GM18868 (cell line): ENCODE data around the gene FOXL1.

ENCODE experiments used
- ATAC-seq: cut with Tn5 transposase; IDR thresholded peaks from one replicate; pipeline ENCODE4 v1.9.1; 2021; ENCODE audit warnings: mild to moderate bottlenecking, moderate library complexity; ENCODE audit not compliant: unreplicated experiment

The FOXL1 gene

GRCh38 chr16:86598607-86599565 is 20.5 kb downstream of the FOXL1 start:
- no peak for ATAC-seq

GRCh38 chr16:86601356-86601755 is 23.0 kb downstream of the FOXL1 start:
- ATAC-seq, result no peak

DNA sequence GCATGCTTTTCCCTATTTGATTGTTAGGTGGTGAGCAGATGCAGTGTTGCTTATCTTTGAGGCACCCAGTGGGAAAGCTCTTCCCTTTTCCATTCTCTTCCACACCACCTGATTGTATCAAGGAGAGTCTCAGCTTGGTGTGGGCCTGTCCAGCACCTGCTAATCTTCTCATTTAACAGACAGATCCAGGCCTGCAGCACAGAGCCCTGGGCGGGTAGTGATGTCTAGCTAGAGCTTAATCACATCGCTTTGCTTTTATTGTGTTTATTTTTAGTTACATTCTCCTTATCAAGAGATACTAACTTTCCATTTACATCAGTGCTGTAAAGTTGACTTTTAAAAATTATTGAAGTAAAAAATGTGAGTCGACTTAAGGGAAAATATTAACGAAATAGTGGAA is 24.2 kb downstream of the FOXL1 start:
- no peak for ATAC-seq

GRCh38 chr16:86604436-86605193 is 26.3 kb downstream of the FOXL1 start:
- ATAC-seq, result no peak

DNA sequence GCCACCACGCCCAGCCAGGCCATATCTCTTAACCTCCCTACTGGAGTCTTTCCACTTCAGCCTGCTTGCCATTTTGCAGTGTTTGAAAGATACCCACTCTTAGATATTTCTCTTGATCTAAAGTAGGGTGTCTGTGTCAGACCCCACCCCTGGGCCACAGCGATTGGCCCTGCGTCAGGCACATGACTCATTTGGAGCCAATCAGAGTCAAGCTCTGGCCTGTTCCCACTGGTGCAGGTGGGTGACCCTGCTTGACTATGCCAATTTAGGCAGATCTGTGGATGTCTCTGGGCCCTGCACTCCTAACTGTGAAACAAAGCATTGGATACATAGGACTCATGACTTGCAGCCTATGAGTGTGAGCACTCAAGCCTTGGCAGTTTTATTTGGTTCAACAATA is 27.6 kb downstream of the FOXL1 start:
- ATAC-seq, result no peak

DNA sequence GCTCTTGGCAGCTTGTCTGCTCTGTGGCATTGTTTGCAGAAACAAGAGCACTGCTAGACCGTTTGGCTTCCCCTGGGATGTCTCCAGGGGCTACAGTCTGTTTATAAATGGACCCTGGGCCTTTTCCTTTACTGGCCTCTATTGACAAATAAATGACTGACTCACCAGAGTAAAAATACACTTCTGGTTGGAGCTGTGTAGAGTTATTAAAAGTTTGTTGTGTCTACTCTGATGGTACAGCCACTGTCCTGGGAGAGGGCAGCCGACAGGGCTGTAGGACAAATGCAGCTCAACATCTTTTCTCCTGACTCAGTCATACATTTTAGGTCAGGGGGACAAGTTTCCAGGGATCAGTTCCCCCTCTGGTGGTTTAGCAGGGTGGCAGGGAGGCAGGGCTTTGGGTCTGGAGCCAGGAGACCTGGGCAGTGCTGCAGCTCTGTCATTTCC is 30.0 kb downstream of the FOXL1 start:
- no peak for ATAC-seq

DNA sequence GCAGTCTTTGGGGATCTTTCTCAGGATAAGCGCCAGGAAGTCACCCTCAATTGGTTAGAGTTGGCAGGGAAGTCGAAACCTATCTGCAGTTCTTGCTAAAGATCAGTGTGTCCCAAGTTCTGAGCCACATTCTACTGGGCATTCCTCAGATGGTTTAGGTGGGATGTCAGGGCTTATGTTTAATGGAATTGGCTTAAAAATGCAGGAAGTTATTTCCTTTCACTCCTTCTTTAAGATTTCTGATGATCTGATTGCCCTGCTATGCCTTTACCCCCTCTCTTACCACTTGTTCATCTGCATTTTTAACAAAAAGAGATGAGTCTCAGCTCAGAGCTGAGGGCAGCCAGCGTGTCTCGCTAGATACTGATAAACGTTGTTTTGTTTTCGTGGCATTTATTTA is 30.8 kb downstream of the FOXL1 start:
- no peak for ATAC-seq

DNA sequence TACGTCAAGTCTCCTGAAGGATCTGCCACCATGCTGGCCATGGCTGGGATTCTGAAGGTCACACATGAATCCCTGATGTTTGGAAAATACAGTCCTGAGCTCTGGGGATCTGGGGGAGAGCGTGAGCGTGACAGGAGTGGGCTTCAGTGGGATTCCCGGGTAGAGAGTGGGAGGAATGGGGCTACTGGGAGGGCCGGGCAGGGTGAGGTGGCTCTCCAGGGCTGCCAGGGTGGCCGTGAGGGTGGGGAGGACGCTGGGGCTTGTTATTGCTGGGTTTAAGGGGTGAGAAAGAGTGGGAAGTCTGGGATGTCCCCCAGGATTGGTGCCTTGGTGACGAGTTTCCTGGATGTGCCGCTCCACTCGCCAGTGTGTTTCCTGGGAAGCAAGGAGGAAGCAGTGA is 31.3 kb downstream of the FOXL1 start:
- no peak for ATAC-seq

DNA sequence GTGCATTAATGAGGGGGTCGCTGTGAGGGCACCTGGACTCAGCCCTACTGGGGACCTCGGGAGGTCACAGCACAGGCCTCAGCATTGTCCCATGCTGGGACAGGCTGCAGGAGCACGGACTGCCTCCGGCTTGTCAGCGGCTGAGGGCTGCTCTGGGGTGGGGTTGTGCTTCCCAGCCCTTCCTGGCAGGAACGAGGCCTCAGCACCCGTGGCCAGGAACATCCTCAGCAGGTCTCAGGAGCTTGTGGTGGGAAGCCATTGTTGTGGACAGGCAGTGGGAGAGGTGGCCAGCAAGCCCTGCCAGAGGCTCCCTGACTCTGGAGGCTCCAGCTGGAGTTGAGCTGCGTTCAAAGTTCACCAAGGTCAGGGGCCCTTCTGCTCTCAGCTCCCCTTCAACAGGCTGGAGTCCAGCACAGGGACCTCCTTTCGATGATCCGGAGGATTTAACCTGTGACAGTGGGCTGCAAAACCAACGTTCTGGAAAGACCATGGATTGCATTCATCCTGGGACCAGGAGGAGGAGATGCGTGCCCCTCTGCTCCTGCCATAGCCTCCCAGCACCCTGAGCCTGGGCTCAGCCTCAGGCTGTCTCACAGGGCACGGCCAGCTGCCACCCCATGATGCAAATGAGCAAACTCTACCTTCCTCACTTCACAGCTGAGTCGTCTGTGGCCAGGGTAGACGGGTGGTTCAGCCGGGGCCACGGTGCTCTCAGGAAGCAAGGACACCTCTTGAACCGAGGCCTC is 32.6 kb downstream of the FOXL1 start:
- ATAC-seq, result no peak

GRCh38 chr16:86611525-86611855 is 33.1 kb downstream of the FOXL1 start:
- no peak for ATAC-seq

DNA sequence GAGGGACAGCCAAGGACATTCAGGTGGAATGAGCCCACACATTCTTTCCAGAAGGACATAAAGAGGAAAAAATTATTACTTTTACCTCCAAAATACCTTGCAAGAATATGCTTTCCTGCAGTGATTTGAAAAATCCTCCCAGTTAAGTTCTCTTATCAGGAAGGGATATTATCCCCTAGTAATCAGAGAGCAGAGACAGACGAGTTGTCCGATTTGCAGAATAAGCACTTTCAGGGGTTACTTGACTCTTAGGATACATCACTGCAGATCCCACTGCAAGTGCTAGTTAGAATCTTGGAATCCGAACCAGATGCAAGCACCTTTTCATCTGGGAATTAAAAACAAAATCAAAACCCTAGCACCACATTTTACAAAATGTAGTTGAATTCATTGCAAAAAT is 33.6 kb downstream of the FOXL1 start:
- ATAC-seq, result no peak

- no peak for ATAC-seq
Observed at GRCh38 chr16:86614699-86615098, 36.4 kb downstream of the FOXL1 start.

GRCh38 chr16:86616906-86617305 is 38.6 kb downstream of the FOXL1 start:
- ATAC-seq, result no peak

DNA sequence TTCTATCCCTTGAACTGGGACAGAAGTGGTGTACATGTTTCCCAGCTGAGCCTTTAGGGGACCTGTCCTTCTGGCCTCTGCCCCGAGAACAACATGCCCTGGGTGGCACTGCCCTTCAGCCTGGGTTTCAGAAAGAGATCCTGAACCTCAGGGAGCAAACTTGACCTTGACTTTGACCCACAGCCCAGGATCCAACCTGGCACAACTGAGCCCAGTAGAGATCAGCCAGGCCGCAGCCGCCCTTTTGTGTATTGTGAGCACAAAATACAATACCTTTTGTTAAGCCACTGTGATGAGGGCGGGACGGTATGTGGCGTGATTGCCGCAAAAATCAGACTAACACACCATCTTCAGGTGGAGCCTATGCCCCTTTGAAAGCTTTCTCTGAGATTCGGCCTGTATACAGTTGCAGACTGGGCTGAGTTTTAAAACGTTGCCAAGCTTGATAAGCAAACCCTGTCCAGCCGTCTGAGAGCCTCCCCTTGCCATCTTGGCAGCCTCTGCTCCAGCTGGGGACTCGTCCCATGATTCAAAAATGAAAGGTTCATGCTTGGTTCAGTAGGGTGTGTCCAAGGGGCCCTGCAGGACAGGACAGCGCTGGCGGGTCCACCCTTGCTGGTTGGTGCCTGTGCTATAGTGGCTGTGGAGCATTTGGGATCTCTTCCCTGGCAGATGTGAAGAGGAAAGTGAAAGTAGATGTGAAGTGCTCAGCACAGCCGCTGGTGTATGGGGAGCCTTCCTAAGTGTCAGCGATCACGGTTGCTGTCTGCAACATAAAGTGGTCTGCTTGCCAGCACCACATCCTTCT is 40.3 kb downstream of the FOXL1 start:
- ATAC-seq, result no peak

GRCh38 chr16:86619239-86619794 is 41.0 kb downstream of the FOXL1 start:
- no peak for ATAC-seq

- no peak for ATAC-seq
Observed at GRCh38 chr16:86620184-86620583, 41.8 kb downstream of the FOXL1 start.

DNA sequence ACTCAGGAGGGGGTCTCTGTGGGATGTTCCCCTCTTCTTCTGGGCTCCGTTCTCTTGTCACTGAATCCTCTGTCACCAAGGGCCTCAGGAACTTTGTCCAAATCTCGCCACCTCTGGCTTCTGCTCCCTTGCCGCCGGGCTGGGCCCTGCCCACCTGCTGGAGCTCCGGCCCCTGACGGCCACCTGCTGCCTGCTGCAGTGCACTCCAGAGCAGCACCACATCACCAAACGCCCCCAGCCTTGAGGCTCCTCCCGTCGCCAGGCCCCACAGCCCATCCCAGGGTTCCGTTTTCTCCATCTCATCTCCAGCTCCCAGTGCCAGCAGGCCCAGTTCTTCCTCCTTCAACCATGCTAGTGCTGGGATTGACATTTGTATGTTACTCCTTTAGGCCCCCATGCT is 43.6 kb downstream of the FOXL1 start:
- ATAC-seq, result no peak

- ATAC-seq, result no peak
Observed at GRCh38 chr16:86622700-86623615, 44.6 kb downstream of the FOXL1 start.

- ATAC-seq, result no peak
Observed at GRCh38 chr16:86625029-86625428, 46.7 kb downstream of the FOXL1 start.
